Stimulated activated CD4-positive, alpha-beta T cell treated with anti-CD3 and anti-CD28 coated beads, Interleukin-1b, Interleukin-23, amount 100 ng/mL, for 4 hours (primary cell): ENCODE results near the gene BAZ2B.

Experiments
- DNase-seq, 2 donors: peaks; one replicate each; pipeline ENCODE4 v3.0.0-alpha.2; 2020; ENCODE audit warnings: low read depth in 2 of 2

The BAZ2B gene

GRCh38 chr2:159462201-159462785 is 154.1 kb downstream of the BAZ2B start:
- no peak for DNase-seq

GRCh38 chr2:159461076-159461475 is 155.3 kb downstream of the BAZ2B start:
- DNase-seq = no peak

- DNase-seq = no peak
These were observed 156.1 kb downstream of the BAZ2B start for GRCh38 chr2:159460227-159460626.

- no peak for DNase-seq
These were observed 157.1 kb downstream of the BAZ2B start for GRCh38 chr2:159459279-159459678.

GRCh38 chr2:159457589-159457988 is 158.8 kb downstream of the BAZ2B start:
- no peak for DNase-seq

GRCh38 chr2:159456500-159457426 is 159.6 kb downstream of the BAZ2B start:
- DNase-seq = no peak

GRCh38 chr2:159455330-159455918 is 160.9 kb downstream of the BAZ2B start:
- no peak for DNase-seq

- no peak for DNase-seq
These were observed 162.2 kb downstream of the BAZ2B start for GRCh38 chr2:159454185-159454584.

GRCh38 chr2:159450180-159450579 is 166.2 kb downstream of the BAZ2B start:
- no peak for DNase-seq

GRCh38 chr2:159449504-159450124 is 166.7 kb downstream of the BAZ2B start:
- DNase-seq = no peak

- DNase-seq = no peak
These were observed 169.5 kb downstream of the BAZ2B start for GRCh38 chr2:159446817-159447216.

GRCh38 chr2:159446201-159446600 is 170.1 kb downstream of the BAZ2B start:
- DNase-seq = no peak

GRCh38 chr2:159445307-159445706 is 171.0 kb downstream of the BAZ2B start:
- no peak for DNase-seq

GRCh38 chr2:159444754-159445153 is 171.6 kb downstream of the BAZ2B start:
- no peak for DNase-seq

- DNase-seq = no peak
These were observed 174.0 kb downstream of the BAZ2B start for GRCh38 chr2:159442159-159442852.

GRCh38 chr2:159441182-159441581 is 175.2 kb downstream of the BAZ2B start:
- no peak for DNase-seq

- DNase-seq = no peak
These were observed 176.9 kb downstream of the BAZ2B start for GRCh38 chr2:159439421-159439820.

- no peak for DNase-seq
These were observed 177.5 kb downstream of the BAZ2B start for GRCh38 chr2:159438720-159439353.

GRCh38 chr2:159438284-159438683 is 178.1 kb downstream of the BAZ2B start:
- no peak for DNase-seq

GRCh38 chr2:159432610-159433009 is 183.7 kb downstream of the BAZ2B start:
- DNase-seq = no peak

GRCh38 chr2:159427048-159427447 is 189.3 kb downstream of the BAZ2B start:
- DNase-seq = no peak
